CD1c-positive myeloid dendritic cell (primary cell): ENCODE data around the gene CLEC2D.
A peak's percentile ranks its signal among the peaks of the same experiment; 100 is the strongest.
"Not testable (repeated sequence)": the region's sequence is repeated elsewhere in the genome, so short reads cannot be mapped to it uniquely, and the experiment has no call there.

Experiments used
- DNase-seq: peaks from one replicate; pipeline ENCODE4 v3.0.0-alpha.2; 2016; ENCODE audit errors: extremely low spot score

Gene CLEC2D

GRCh38 chr12:9669534-9669933, at the start of gene CLEC2D:
Gene CLEC2D, plus strand, starts transcription at chr12:9669713. Its CDS starts 22 bp downstream, at chr12:9669735.
- peak; percentile 44 for DNase-seq

- no peak for DNase-seq
Observed at GRCh38 chr12:9625019-9625418, 44.5 kb upstream of the CLEC2D start.

- no peak for DNase-seq
Observed at GRCh38 chr12:9626291-9626690, 43.2 kb upstream of the CLEC2D start.

GRCh38 chr12:9626821-9627220, 42.7 kb upstream of the CLEC2D start:
- no peak for DNase-seq

- DNase-seq: no peak
Observed at GRCh38 chr12:9632766-9633165, 36.7 kb upstream of the CLEC2D start.

GRCh38 chr12:9634177-9634803, 35.2 kb upstream of the CLEC2D start:
- DNase-seq: peak; percentile 76

- peak; percentile 37 for DNase-seq
Observed at GRCh38 chr12:9634969-9635754, 34.4 kb upstream of the CLEC2D start.

- DNase-seq: peak; percentile 57
Observed at GRCh38 chr12:9636150-9636850, 33.2 kb upstream of the CLEC2D start.

GRCh38 chr12:9636851-9637206, 32.7 kb upstream of the CLEC2D start:
- DNase-seq: no peak

GRCh38 chr12:9640024-9640423, 29.5 kb upstream of the CLEC2D start:
- DNase-seq: no peak

GRCh38 chr12:9642606-9643265, 26.8 kb upstream of the CLEC2D start:
- DNase-seq: no peak

- DNase-seq: no peak
Observed at GRCh38 chr12:9643266-9643660, 26.2 kb upstream of the CLEC2D start.

GRCh38 chr12:9644985-9645551, 24.4 kb upstream of the CLEC2D start:
- DNase-seq: not testable (repeated sequence)

- DNase-seq: no peak
Observed at GRCh38 chr12:9646794-9647781, 22.4 kb upstream of the CLEC2D start.

- peak; percentile 93 for DNase-seq
Observed at GRCh38 chr12:9647825-9648700, 21.4 kb upstream of the CLEC2D start.

- peak; percentile 58 for DNase-seq
Observed at GRCh38 chr12:9648701-9649531, 20.6 kb upstream of the CLEC2D start.

- DNase-seq: peak; percentile 57
Observed at GRCh38 chr12:9649532-9649940, 20.0 kb upstream of the CLEC2D start.

GRCh38 chr12:9650151-9650576, 19.3 kb upstream of the CLEC2D start:
- peak; percentile 44 for DNase-seq

GRCh38 chr12:9651265-9651729, 18.2 kb upstream of the CLEC2D start:
- peak; percentile 30 for DNase-seq
